Ramos (cell line): Measurements from ENCODE around the gene PLCB1.
"Not testable (repeated sequence)": the region's sequence is repeated elsewhere in the genome, so short reads cannot be mapped to it uniquely, and the experiment has no call there.

Source experiments
- in situ Hi-C: fragments of 300-500 bp; cut with MboI; formaldehyde crosslinking; loops from one replicate; pipeline ENCODE4 v1.14.3; 2022; ENCODE audit warnings: low sequenced_read_pairs; ENCODE audit not compliant: unreplicated experiment

The PLCB1 gene

GRCh38 chr20:8320306-8320705 lies 188.2 kb downstream of the PLCB1 start:
- in situ Hi-C loops = no loop called here

- in situ Hi-C loops = no loop called here
These were observed 188.9 kb downstream of the PLCB1 start for GRCh38 chr20:8321001-8321400.

DNA sequence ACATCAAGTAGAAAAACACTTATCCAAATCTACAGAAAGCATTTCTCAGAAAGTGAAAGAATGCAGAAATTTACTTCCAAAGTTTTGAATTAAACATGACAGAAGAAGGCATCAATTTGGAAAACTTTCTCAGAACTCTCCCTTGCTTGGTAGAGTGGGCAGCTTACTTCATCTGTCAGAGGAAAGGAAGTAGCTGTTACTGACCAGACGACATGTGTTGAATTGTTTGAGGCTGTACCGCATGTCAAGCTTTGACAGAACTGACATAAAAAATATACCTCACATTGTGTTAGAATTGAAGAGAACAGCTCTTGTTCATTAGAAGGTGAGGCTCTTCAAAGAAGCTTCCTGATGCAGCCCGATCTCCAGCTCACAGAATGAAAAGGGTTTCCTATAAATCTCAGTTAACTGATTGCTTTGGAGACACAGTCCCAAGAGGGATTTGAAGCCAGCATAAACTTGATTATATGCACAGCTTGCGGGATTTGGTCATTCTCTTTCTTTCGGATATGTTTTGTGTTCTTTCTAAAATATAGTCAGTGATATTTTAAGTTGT lies 190.7 kb downstream of the PLCB1 start:
- in situ Hi-C loops = no loop called here

- in situ Hi-C loops = no loop called here
These were observed 194.1 kb downstream of the PLCB1 start for GRCh38 chr20:8326191-8326590.

- in situ Hi-C loops = no loop called here
These were observed 194.8 kb downstream of the PLCB1 start for GRCh38 chr20:8326899-8327298.

- in situ Hi-C loops = no loop called here
These were observed 196.1 kb downstream of the PLCB1 start for GRCh38 chr20:8328189-8328588.

DNA sequence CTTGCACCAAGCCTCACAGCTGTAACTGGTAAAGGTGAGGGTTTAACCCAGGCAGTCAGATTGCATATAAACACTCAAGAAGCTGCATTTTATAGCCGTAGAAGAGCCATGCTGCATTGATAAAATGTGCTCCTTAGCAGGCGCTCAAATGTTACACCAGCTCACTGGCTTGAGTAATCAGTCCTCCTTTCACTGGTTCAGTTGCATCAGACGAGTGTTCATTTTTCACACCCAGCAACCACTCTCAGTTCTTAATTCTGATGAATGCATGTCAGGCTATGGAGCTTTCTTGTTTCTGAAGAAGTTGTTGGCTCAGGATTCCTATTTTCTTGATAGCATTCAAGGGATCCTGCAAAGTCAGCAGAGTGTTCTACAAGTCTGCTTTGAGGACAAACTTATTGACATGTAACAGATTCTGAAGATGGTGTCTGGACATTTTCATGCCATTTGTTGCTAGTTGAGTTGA lies 198.3 kb downstream of the PLCB1 start:
- in situ Hi-C loops = no loop called here

DNA sequence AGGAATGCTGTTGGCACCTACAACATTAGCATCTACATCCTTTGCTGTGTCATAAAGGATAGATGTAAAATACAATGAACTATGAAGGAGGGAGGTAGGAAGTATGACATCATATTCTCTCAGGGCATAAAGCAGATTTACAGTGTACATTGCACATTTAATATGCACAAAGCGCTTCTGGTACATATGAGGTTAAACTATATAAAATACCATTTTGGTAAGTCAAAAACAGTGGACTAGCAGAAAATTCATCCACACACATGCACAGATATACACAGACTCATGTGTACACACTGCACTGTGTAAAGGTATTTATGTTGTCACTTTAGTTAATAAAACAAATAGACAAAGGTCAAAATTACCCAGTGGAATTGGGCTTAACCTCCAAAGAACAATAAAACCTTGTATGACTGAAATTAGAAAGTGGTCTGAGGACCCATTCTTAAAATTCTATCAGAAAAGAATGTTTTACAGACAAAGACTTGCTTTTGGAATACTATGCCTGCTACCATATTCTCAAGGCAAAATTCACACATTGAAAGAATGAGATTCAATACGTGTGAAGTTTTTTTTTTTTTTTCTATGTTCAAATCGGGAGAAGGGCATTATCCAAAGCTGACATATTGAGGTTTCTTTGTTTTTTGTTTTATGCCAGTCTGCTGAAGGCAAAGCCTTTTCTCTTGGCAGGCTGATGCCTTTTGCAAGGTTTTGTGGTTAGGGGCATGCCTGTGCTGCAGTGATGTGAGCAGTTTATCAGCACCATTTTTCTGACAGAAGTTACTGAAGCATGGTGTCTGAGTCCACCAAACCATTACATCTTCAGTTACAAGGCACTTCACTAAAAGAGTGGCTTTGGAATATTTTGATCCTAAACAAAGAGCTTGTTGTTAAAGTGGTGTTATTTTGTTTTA lies 199.0 kb downstream of the PLCB1 start:
- in situ Hi-C loops = no loop called here

- in situ Hi-C loops = no loop called here
These were observed 199.8 kb downstream of the PLCB1 start for GRCh38 chr20:8331740-8332412.

GRCh38 chr20:8334641-8335040 lies 202.6 kb downstream of the PLCB1 start:
- in situ Hi-C loops = no loop called here

DNA sequence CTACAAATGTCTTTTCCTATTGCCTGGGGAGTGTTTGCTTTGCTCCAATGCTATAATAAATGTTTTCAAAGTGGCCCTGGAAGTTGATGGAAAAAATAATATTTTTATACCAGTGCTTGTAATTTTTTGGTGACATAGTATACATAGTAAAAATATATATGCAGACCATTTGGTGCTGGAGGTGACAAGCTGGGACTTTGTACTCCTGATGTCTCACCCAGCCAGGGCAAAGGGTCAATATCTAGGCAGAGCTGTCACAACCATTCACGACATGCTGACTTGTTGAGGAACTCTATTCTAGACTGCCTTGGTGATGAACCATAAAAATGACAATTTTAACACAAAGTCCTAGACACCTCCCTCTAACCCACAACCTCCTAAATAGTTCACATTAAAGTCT lies 203.0 kb downstream of the PLCB1 start:
- in situ Hi-C loops = no loop called here

DNA sequence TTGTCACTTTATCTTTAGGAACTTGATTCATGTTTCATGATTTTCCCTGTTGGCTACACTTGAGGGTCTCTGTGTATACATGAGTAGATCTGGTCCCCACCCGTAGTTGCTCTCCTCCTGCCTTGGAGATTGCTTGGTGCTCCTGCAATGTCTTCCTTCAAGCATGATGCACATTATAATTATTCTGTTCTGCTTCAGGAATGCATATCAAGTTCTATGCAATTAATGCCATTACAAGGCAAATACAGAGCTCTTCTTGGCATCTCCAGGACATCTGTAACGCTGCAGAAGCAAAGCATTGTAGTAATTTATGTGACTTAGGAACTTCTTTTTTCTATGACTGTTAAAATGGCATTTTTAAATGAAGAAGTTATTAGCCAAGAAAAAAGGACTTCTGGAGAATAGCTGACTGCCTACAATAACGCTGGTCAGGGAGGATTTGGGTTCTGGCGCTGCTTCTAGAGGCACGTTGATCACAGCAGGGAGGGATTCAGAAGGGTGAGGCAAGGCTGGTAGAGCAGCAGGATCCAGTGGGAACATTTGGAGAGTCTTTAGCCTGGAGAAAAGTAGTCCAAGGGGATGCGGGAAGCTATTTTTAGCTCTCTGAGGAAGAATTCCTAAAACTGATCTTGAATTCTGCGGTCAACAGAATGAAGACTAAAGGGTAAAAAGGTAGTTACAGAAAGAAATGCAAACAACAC lies 203.6 kb downstream of the PLCB1 start:
- in situ Hi-C loops = no loop called here

- in situ Hi-C loops = no loop called here
These were observed 207.3 kb downstream of the PLCB1 start for GRCh38 chr20:8339349-8339748.

DNA sequence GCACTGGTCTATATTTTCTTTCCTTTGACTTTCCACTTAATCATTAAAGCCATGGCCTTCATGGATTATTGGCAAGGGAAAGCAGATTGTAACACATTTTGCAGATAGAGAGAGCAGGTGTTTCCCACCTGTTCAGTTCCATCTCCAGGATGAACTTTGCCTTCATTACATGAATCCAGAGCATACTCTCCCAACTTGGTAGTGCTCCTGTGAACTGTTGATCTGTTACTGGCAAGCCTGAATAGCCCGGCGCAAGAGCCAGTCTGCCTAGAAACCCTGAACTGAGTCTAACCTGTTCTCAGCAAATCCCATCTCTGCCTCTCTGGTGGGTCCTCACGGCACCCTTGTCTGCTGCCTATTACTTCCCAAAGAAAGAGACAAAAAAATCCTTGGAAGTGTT lies 210.3 kb downstream of the PLCB1 start:
- in situ Hi-C loops = no loop called here

DNA sequence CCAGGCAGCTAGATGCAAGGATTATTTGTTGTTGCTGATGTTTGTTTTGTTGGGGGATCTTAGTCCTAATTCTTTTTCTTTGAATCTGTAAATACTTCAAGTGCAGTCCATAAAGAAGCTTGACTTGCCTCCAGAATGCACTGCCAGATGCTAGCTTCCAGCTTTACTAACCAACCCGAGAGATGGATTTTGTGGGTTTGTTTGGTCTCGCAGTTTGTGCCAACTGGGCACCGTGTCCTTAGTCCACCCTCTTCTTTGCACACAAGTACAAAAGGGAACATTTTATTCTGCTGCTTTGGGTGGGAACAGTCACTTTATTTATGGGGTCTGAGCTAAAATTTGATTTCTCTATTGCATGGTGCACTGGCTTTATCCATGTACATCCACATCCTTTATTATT lies 212.0 kb downstream of the PLCB1 start:
- in situ Hi-C loops = no loop called here

DNA sequence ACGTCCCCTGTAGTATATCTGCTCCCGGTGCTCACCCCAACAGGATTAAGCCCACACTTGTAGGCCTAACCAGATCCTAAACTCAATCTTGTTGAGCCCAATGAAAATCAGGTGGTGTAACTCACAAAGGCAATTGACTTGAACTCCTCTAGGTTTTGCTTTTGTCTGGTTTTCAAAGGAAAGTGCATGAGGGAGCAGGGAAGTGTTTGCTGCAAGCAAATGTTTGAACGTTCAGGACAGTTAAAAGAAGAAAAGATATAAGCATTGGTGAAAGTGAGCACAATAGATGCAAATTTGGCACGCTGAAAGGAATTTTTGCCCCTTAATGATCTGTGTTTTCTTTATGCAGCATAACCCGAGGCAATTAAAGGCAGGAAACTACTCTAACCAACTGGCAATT lies 212.6 kb downstream of the PLCB1 start:
- in situ Hi-C loops = no loop called here

DNA sequence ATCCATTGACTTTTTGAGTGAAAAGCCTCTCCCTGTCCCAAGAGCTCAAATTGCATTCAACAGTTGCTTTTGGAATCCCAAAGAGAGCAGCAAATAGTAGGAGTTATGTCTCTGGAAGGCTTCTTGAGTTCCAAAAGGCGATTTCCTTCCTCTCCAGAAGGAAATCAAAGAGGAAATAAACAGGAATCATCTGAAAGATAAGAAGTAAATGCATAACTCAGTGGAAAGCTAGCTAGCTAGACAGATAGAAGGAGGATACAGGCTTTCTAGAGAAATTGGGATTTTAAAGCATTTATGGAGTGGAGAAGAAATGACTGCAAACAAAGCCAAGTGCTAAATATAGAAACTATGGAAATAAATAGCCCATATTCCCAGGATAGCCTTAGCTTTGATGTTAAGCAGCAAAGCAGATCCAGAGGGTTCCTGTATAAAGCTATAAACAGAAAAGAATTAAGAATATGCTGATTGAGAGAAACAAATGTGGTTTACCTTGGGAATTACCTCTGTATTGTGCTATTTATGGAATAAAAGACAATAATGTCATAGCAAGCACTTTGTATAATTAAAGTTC lies 214.7 kb downstream of the PLCB1 start:
- in situ Hi-C loops = no loop called here

DNA sequence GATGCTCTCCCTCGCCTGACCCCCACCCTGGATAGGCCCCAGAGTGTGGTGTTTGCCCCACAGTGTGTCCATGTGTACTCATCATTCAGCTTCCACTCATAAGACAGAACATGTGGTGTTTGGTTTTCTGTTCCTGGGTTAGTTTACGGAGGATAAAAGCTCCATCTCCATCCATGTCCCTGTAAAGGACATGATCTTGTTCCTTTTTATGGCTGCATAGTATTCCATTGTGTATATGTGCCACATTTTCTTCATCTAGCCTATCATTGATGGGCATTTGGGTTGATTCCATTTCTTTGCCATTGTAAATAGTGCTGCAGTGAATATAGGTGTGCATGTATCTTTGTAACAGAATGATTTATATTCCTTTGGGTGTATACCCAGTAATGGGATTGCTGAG lies 218.2 kb downstream of the PLCB1 start:
- in situ Hi-C loops = not testable (repeated sequence)

DNA sequence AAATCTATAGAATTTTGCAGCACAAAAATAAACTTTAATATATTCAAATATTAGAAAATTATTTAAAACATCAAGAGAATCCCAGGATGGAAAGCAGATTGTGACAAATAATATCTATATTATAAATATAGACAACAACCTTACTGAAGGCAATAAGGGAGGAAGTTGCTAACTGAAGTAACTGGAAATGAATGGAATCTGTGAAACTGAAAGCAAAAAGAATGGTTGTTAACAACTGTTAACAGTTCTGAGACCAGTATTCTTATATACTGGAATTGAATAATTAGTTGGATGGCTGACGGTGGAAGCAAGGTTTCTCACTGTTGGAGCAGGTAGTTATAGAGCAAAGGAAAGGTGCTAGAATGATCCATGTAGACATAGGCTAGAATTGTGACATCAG lies 220.4 kb downstream of the PLCB1 start:
- in situ Hi-C loops = no loop called here

DNA sequence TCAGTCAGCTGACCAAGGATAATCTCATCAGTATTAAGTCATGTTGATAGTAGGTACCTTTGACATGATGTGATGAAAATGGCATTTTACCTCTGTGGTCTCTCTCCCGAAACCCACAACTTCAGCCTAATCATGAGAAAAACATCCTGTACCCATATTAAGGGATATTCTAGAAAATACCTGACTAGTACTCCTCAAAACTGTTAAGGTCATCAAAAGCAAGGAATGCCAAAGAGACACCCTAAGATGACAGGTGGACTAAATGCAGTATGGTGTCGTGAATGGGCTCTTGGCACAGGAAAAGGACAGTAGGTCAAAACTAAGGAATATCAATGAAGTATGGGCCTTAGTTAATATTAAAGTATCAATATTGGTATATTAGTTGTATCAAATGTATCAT lies 221.4 kb downstream of the PLCB1 start:
- in situ Hi-C loops = no loop called here
